HG03439 (cell line): ENCODE data around the gene SND1.

ENCODE experiments used
- ATAC-seq: cut with Tn5 transposase; IDR thresholded peaks from one replicate; pipeline ENCODE4 v1.9.1; 2021; ENCODE audit warnings: mild to moderate bottlenecking, moderate library complexity; ENCODE audit not compliant: unreplicated experiment

SND1 gene

DNA sequence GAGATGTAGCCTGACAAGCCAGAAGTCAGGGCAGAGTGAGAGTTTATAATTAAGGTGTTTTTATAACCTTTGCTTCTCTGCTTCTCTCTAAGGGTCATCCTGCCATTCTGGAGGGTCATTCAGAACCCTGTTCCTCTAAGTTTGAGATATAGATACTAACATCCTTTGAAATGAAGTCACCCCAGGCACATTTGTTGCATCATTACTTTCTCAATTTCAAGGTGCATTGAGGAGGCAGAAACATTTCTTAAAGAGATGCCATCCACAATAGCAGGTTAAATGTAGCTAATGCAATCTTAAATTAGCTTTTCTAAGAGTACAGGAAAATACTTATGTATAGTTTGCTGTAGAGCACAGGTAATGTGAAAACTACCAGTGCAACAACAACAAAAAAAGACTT, 272.9 kb downstream of the SND1 start:
- no peak for ATAC-seq

DNA sequence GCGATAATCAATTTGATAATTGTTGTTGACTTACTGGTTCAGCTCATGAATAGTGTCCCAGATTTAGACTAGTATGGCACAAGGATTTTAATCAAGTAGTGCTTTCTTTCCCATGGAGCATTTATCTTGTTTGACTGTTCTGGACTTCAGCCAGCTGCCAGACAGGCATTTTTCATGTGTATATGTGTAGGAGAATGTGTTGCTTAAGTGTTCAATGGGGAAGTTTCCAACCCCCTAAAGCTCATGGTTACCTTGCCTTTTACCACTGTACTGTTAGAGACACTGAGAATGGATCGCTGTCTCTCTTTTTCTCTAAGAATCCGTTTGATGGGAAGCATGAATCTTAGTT, 275.3 kb downstream of the SND1 start:
- ATAC-seq = no peak

DNA sequence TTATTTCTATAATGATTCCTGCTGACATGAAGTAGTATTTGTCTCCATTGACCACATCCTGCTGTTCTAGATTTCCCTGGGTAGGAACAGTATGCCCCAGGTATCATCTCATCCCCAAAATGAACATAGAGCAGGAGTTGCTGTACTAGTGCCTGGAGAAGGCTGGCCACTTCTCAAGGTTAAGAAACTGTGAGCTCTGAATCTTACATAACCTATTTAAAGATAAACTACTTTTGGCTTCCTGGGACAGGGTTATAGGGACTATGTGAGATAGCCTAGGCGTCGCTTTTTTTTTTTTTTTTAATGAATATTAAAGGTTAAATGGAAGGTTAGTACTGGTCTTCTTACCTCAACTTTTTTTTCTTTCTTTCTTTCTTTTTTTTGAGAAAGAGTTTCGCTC, 276.2 kb downstream of the SND1 start:
- ATAC-seq = no peak

DNA sequence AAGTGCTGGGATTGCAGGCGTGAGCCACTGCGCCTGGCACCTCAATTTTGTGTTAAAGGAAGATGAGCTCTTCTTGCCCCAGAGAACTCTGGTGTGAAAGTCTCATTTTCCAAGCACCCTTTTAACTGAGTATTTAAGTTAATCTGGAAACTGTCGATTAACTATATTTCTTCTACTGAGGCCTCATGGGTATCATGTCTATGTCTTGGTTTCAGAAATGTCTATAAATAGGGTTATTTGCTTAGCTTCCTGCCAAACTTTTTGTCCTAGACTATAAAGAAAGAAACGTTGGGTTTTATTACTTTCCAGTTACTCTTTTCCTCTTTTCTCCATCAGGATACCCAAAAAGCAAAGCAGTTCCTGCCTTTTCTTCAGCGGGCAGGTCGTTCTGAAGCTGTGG, 276.9 kb downstream of the SND1 start:
- ATAC-seq = no peak

DNA sequence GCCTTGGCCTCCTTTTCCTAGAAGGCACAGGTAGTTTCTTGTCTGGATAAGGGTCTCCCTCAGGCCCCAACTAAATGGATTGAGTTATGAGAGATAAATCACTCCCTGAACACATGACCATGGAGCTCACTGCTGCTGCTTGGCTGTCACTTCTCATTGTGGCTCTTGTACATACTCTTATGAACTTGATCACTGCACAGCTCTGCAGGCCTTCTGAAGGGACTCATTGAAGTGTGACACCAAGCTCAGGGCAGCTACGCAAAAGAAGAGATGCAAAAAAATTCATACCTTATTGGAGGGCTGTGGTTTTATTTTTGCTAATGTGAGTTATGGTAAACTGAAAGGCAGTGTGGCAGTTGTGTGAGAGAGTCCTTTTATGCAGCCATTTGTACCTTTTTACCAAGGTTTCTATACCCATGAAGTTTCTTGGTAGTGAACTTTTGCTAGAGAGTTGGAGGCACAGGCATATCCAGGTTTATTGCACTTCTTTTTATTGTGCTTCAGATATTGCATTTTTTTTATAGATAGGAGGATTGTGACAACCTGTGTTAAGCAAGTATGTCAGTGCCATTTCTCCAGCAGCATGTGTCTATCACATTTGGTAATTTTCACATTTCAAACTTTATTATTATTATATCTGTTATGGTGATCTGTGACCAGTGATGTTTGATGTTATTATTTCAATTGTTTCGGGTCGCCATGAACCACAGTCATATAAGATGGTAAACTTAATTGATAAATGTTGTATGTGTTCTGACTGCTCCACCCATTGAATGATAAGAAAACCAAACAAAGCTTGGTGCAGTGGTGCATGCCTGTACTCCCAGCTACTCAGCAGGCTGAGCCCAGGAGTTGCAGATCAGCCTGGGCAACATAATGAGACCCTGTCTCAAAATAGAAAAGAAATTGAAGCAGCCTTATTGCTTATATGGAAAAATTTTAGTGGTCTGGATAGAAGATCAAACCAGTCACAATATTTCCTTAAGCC, 278.6 kb downstream of the SND1 start:
- no peak for ATAC-seq

DNA sequence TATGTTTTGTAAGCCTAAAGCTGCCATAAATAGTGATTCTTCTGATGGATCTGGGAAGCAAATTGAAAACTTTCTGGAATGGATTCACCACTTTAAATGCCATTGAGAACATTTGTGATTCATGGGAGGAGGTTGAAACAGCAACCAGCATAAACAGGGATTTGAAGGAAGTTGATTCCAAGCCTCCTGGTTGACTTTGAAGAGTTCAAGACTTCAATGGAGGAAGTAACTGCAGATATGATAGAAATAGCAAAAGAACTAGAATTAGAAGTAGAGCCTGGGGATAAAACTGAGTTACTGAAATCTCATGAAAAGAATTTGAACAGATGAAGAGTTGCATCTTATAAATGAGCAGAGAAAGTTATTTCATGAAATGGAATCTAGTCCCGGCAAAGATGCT, 280.1 kb downstream of the SND1 start:
- no peak for ATAC-seq

DNA sequence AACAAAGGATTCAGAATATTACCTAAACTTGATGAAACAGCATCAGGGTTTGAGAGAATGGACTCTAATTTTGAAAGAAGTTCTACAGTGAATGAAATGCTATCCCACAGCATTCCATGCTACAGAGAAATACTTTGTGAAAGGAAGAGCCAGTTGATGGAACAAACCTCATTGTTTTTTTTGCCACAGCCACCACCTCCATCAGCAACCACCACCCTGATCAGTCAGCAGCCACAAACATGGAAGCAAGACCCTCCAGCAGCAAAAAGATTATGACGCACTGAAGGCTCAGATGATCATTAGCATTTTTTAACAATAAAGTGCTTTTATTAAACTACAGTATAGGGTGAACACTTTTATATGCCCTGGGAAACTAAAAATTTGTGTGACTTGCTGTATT, 280.5 kb downstream of the SND1 start:
- no peak for ATAC-seq

DNA sequence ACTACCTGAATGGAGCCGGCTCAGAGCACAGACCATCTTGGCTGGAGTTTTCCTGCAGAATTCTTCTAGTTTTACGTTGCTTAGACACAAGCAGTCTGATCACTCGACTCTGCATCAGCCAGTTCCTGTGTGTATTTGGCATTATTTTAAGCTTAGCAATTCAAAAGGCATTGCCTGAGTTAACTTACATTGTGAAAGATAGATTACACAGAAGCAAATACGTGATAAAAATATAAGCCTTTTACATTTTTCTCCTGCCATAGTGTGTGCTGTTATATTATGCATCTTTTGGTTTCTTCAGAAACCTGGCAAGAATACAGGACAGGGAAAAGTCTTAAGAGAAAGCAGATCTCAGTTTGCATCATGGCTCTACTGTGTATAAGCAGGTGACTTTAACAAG, 281.2 kb downstream of the SND1 start:
- ATAC-seq = no peak

DNA sequence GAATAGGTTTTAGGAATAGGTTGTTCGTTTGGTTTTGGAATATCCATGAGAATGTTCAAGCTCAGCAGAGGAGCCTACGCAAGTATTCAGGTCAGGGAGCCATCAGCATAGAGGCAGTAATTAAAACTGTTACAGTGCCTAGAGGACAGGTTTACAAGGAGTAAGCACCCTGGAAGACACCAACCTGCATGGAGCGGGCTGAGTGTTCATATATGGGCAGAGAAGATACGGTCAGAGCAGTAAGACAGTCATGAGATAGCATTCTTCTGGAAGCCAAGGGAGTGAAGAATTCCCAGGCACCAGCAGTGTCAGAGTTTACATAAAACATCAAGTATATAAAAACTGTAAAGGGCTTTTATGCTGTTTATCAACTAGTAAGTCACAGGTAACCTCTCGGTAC, 282.7 kb downstream of the SND1 start:
- no peak for ATAC-seq

DNA sequence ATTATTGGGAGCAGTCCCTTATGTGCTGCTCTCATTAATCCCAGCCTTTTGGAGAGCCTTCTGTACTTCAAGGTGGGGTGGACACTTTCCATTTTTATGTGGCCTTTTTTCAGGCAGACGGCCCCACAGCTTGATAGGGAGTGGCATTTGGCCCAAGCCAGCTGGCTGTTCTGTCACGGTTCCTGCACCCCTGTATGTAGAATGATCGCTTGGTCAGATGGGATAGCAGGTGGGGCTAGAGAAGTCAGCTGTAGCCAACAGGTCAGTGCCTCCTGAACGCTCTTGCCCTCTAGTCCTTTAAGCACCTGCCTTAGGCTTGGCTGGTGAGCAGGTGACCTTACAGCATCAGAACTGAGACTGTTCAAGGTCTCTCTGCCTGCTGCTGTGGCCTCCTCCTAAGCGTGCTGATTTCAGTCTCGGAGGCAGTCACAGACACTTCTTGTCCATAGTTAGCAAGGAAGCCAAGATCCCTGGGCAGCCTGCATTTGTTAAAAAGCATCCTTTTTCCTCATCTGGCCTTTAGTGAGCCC, 283.9 kb downstream of the SND1 start:
- ATAC-seq = no peak

DNA sequence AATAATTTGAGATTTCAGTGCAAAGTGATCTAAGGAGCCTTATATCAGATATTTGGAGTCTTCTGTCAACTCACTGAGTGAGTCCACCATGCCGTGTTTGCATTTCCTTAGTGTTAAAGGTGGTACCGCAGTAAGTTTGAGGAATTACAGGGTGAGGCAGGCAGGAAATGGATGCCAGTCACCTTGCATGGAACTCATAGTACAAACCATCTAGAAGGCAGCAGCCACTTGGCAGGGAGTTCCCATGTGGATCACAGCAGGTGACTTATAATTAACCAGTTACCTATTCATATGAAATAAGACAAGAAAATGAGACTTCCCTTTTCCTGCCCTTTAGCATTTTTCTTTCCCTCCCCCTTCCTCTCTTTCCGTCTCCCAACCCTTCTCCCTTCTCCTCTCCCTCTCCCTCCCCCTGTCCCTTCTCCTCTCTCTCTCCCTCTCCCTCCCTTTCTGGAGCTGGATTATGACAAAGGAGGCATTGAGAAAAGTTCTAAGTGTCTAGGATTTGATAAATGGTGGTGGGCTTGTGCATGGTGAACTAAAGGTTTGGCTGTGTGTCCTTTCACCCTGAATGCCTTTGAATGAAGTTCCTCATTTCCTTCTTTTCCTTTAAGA, 285.2 kb downstream of the SND1 start:
- no peak for ATAC-seq

DNA sequence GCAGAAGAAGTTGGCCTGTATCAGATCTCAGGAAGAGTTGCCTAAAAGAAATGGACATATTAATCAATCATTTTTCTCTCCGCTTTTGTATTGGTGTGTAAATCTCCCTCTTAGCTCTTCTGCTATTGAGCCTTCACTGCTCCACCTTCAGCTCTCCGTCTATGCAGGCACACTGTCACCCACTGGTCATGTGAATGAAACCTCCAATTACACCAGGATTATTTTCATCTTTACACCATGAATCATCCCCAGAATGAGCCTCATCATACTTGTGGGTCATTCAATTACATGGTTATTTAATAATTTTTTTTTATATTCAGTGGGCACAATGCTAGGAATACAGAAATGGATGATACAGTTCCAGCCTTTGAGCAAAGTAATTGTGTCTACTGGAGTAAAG, 286.6 kb downstream of the SND1 start:
- ATAC-seq = no peak

DNA sequence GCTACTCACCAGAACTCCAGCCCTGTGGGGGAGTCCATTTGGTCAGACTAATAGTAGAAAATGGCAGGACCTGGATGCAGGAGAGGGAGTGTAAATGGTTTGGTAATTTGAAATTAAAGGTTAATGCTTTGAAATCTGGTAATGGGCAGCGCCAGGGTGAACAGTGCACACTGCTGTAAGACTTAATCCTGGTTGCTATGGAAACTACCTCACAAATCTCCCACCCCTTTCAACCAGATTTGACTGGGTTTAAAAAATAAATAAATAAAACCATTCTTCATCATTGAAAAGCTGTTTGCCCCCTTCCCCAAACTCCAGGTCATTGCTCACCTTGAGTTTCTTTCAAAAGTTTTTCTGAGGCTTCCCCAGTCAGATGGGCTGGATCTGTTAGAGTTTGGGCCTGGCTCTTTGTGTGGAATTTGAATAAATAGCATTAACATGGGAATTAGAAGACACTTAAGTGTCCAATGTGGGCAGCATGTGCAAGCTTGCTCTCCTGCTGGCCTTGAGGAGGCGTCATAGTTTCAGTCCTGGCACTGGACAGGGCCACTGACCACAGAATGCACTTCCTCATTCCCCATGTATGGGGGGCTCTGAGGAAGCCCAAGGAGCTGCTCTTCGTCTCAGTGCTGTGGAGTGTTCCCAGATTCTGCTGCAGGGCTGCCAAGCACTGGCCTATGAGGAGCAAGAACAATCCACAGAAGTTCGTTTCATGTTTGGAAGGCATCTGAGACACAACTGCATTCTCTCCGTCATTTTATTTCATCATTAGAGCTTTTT, 288.6 kb downstream of the SND1 start:
- ATAC-seq = no peak

DNA sequence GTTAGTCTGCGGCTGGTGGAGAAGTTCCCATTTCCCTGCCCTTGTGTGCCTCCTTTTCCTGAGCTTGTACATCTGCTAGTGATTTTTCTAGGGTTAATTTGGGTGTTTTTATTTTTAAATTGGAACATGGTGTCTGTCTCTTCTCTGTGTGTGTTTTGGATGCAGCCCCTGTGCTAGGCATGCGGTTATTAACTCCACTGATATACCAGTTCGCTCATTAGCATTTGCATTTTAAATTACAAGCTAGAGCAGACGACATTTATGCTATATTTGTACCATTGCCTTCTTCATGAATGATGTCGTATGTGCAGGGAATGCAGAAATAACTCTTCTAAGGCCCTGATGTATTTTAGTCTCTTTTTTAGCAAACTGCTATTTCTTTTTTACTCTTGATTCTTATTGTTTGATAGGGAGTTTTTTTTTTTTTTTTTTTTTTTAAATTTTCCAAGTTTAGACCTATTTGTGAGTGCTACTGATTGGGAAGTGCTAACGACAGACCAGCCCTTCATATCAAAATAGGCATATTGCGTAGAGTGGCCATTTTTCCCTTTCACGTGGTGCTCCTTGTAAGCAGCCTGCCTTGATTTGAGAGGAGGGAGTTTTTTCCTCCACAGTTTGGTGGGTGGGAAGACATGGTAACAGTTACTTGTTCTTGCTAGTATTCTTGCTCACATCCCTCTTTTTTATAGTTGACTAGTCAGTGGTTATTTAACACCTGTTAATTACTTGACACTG, 289.6 kb downstream of the SND1 start:
- ATAC-seq = no peak

DNA sequence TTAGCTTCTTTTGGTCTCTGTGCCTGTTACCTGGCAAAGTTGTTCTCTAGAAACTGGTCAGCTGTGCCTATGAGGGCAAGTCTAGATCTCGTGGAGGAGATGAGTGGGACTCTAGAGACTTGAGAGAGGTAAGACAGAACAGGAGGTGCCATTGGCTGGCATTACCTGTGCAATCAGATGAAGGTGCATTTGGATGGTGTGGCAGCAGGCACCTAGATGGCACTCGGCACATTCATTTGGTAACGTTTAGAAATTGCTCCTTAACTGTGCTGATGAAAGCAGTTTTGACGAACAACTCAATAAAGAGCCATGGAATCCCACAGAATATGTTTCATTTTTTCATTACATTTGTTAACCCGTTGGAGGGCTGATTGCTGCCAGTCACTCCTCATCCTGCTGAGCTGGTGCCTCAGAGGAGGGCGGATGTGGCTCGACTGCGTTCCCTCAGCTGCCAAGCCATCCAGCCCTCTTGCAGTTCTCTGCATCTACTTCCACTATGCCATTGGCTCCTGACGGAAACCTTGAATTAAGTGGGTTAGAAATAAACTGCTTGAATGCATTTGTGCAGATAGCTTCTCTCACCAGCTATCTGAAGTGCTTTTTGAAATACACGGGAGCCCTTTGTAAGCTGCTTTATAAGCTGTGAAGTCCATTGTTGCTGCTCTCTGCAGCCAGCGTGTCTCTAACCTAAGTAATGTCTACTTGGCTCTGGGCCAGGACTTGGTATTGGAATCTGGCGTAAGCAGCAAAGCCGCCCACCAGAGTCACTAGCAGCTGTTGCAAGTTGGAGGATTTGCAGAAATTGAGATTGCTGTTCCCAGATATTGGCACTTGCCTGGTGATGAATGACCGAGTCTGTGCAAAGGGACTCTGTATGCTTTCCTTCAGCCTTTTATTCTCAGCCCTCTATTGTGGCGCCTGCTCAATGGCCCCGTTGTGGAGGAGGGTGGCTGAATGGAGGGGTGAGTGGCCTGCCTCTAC, 291.8 kb downstream of the SND1 start:
- no peak for ATAC-seq

DNA sequence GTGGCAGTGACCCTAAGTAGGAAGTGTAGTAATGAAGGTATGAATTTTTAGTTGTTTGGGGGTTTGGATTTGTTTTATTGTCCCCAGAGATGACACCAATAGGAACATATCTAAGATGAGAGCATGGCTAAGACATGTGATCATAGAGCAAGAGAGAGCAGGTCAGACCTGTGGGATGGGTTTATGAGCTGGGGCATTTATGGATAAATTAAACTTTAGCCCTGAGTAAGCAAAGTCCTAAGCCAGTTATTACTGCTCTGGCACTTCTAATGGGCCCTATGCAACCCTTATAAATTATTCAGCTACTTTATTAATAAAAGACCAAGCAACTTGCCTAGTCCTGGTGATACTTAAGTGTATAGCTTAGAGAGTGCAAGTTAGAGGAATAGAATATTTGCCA, 294.1 kb downstream of the SND1 start:
- ATAC-seq = no peak

DNA sequence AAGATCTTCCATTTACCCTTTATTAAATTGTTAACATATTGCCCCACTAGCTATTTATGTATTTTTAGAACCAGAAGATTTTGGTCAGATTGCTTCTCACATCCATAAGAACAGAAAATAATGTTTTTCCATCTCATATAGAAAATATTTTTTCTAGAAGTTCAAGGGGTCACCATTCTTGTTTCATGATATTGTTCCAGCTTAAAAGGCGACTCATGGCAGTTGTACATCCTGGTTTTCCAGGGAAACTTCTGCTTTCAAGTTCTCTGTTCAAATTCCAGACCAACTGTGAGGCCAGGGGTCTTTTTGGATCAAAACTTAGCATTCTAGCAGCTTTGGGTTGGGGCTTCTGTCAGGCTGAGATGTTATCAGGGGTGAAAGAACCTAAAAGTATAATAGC, 294.9 kb downstream of the SND1 start:
- ATAC-seq = no peak

DNA sequence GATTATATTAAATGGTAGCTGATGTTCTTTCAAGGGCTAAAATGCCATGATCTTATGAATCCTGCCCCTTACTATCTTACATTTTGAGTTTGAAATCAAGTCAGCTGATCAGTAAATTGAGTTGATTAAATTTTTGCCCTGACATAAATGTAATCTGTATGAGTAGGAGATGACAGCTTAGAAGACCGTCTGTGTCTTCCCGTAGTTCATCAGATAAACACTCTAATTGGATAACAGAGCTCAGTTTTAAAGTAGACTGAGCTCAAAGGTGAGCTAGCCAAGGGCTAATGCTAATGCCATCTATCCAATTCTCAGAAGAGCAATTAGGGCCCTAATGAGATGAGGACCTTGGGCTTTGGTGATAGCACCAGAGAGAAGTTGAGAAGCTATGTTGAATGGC, 296.3 kb downstream of the SND1 start:
- no peak for ATAC-seq

DNA sequence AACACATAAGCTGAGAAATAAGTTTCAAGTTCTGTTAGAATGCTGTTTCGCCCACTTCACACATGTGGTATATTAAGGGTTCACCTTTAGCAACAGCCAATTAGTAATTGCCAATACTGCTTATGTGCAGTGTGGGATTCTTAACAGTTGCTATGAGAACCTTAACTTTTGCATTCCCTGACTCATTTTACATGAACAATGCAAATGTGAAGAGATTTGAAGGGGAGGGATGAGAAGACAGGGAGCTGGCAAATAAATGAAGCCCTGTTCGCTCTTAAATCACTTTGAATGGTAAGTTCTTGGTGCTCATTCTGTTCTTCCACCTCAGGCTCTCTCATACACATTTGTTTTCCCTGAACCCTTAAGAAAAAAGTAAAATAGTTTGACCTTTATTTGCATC, 296.9 kb downstream of the SND1 start:
- ATAC-seq = no peak

DNA sequence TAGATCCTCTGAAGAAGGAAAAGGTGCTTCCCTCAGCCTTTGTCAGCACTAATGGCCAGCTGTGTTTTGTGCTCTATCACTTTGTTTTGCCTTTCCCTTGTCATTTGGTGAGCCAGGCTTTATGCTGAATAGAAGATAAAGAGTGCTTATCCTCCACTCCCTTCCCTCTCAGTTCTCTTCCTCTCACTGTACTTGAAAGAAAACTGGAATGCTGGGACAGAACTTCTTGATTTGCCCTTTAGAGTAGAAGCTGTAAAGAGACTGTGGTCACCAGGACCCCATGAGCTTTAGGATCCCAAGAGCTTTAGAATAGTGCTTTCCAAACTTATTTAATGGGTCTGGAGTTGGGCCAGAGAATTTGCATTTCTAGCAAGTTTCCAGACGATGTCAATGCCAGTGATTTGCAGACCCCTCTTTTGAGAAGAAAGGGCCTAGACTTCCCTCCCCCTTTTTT, 297.8 kb downstream of the SND1 start:
- ATAC-seq = no peak
